GM12878 (cell line): Measurements from ENCODE around the gene NUP210L. TPM values are rescaled to one million over a fixed set of nuclear protein-coding genes. Genes with fewer than 3 reads are reported as not detected.
A peak's percentile ranks its signal among the peaks of the same experiment; 100 is the strongest.

Experiments used
- CHD1 ChIP-seq: IDR thresholded peaks from 2 replicates; pipeline ENCODE4 v1.6.1; 2012; ENCODE audit warnings: low read depth, low read length, improper control_type of control experiment
- CHD2 ChIP-seq: IDR thresholded peaks from 2 replicates; pipeline ENCODE4 v1.6.1; 2011; ENCODE audit warnings: low read depth, low read length, improper control_type of control experiment, borderline replicate concordance
- CREB1 ChIP-seq: IDR thresholded peaks from 2 replicates; pipeline ENCODE4 v1.6.1; 2012; ENCODE audit warnings: low read depth, mild to moderate bottlenecking, inconsistent platforms
- E4F1 ChIP-seq: fragments of 450-650 bp; IDR thresholded peaks from 2 replicates; pipeline ENCODE4 v1.6.1; 2018; ENCODE audit warnings: borderline replicate concordance, mild to moderate bottlenecking; ENCODE audit not compliant: partially characterized antibody
- EGR1 ChIP-seq, 2 experiments: IDR thresholded peaks; 1 replicate in 1 of 2; 2 replicates in 1 of 2; pipeline ENCODE4 v1.6.1; 2011 to 2012; ENCODE audit warnings: low read depth in 2 of 2, low read length in 2 of 2, borderline replicate concordance in 1 of 2, mild to moderate bottlenecking in 1 of 2, moderate library complexity in 1 of 2
- FOS ChIP-seq: IDR thresholded peaks from 3 replicates; pipeline ENCODE4 v1.6.1; 2011; ENCODE audit warnings: borderline replicate concordance; ENCODE audit not compliant: insufficient read length; ENCODE audit errors: extremely low read depth
- HCFC1 ChIP-seq: fragments of 150-350 bp; IDR thresholded peaks from 2 replicates; pipeline ENCODE4 v1.6.1; 2014; ENCODE audit warnings: low read length
- HDGF ChIP-seq: fragments of 450-650 bp; IDR thresholded peaks from 2 replicates; pipeline ENCODE4 v1.6.1; 2016; ENCODE audit warnings: antibody characterized with exemption
- MAX ChIP-seq: IDR thresholded peaks from 2 replicates; pipeline ENCODE4 v1.6.1; 2012; ENCODE audit warnings: low read depth, low read length, improper control_type of control experiment
- NFYA ChIP-seq: IDR thresholded peaks from 2 replicates; pipeline ENCODE4 v1.6.1; 2011; ENCODE audit warnings: low read depth, mild to moderate bottlenecking, low read length, improper control_type of control experiment, borderline replicate concordance
- PAX8 ChIP-seq: fragments of 450-650 bp; IDR thresholded peaks from 2 replicates; pipeline ENCODE4 v1.6.1; 2017; ENCODE audit warnings: mild to moderate bottlenecking, moderate library complexity
- POLR2A ChIP-seq: IDR thresholded peaks from 2 replicates; pipeline ENCODE4 v1.6.1; 2011; ENCODE audit warnings: low read depth, mild to moderate bottlenecking, low read length
- RELB ChIP-seq: fragments of 450-650 bp; IDR thresholded peaks from 2 replicates; pipeline ENCODE4 v1.6.1; 2017; ENCODE audit warnings: low read depth, mild to moderate bottlenecking, moderate library complexity
- SMC3 ChIP-seq: IDR thresholded peaks from 2 replicates; pipeline ENCODE4 v1.6.1; 2011; ENCODE audit warnings: low read length, improper control_type of control experiment, borderline replicate concordance
- SP1 ChIP-seq: IDR thresholded peaks from one replicate; pipeline ENCODE4 v1.6.1; 2011; ENCODE audit warnings: low read depth, low read length
- SPI1 ChIP-seq: IDR thresholded peaks from 2 replicates; pipeline ENCODE4 v1.6.1; 2011; ENCODE audit warnings: low read depth, mild to moderate bottlenecking, low read length, moderate library complexity, borderline replicate concordance; ENCODE audit not compliant: insufficient read depth
- SRF ChIP-seq, 2 experiments: IDR thresholded peaks; 2 replicates each; pipeline ENCODE4 v1.6.1; 2011; ENCODE audit warnings: low read depth in 2 of 2, low read length in 2 of 2, mild to moderate bottlenecking in 1 of 2, moderate library complexity in 1 of 2
- SUZ12 ChIP-seq: fragments of 200-600 bp; sonication (generic); IDR thresholded peaks from one replicate; pipeline ENCODE4 v1.6.1; 2018; ENCODE audit warnings: antibody characterized with exemption, mild to moderate bottlenecking; ENCODE audit not compliant: unreplicated experiment
- USF2 ChIP-seq: IDR thresholded peaks from 2 replicates; pipeline ENCODE4 v1.6.1; 2011; ENCODE audit warnings: low read depth, low read length, improper control_type of control experiment, borderline replicate concordance
- ZBTB11 ChIP-seq: fragments of 450-650 bp; formaldehyde crosslinking; IDR thresholded peaks from 2 replicates; pipeline ENCODE4 v1.5.0; 2022; ENCODE audit warnings: mild to moderate bottlenecking, missing genetic modification characterization
- ZNF24 ChIP-seq: fragments of 450-650 bp; IDR thresholded peaks from 2 replicates; pipeline ENCODE4 v1.6.1; 2017; ENCODE audit warnings: antibody characterized with exemption, mild to moderate bottlenecking
- ZZZ3 ChIP-seq: IDR thresholded peaks from 2 replicates; pipeline ENCODE4 v1.6.1; 2011; ENCODE audit warnings: low read depth; ENCODE audit not compliant: control insufficient read depth, insufficient read length
- polyA plus RNA-seq, 11 experiments: library from polyadenylated mRNA; depleted of rRNA in 4 of 11; unstranded in 6 of 11; stranded (reverse) in 5 of 11; fragments of >200 nt; fragmentation: Nextera tagmentation in 4 of 11; fragmentation: Illumina TruSeq in 1 of 11; extraction: Ambion mirVana in 4 of 11; extraction: Trizol in 1 of 11; gene quantifications; 1 replicate in 1 of 11; 2 replicates in 10 of 11; pipeline versions ENCODE4 v1.2.1 to v1.2.3, GENCODE V29; 2011 to 2016; ENCODE audit warnings: inconsistent platforms in 2 of 11, missing spikeins in 2 of 11, low read depth in 1 of 11
- total RNA-seq, 4 experiments: library from RNA; depleted of rRNA in 3 of 4; stranded (reverse); fragments of >200 nt in 3 of 4; fragmentation: Illumina TruSeq in 1 of 4; extraction: Trizol in 1 of 4; gene quantifications; 2 replicates each; pipeline versions ENCODE4 v1.2.1 to v1.2.3, GENCODE V29; 2013 to 2021

The NUP210L gene
- total and polyA plus RNA-seq, 10 of the 15 experiments (the other 5 are each of a cell fraction or from before 2014, with no cell fraction given): 0.04 to 0.08 (median 0.07) TPM; not detected in 7

GRCh38 chr1:153945131-153945794, 209.6 kb downstream of the NUP210L start (continued):
- TF ChIP-seq E4F1: no peak
- TF ChIP-seq HDGF: peak; percentile 66; the same call in 1 of the 2 replicates
- TF ChIP-seq RELB: no peak
- no peak for TF ChIP-seq MAX
- TF ChIP-seq CHD2: no peak
- peak; percentile 59; the same call in 1 of the 2 replicates for TF ChIP-seq POLR2A
- TF ChIP-seq HCFC1: no peak
- TF ChIP-seq PAX8: no peak
- no peak for TF ChIP-seq ZNF24
- no peak for TF ChIP-seq SMC3
- TF ChIP-seq USF2: no peak
- no peak for TF ChIP-seq SP1
- TF ChIP-seq EGR1 (IDR thresholded peaks at IDR 0.05; ENCODE audit: borderline replicate concordance in 1 of 2, low read depth in 2 of 2, low read length in 2 of 2): peak in 1 of 2 experiments; percentile 32; a peak in 1 of 3 replicates
- TF ChIP-seq SPI1: peak; percentile 75
- TF ChIP-seq ZBTB11: no peak
- no peak for TF ChIP-seq SRF (IDR thresholded peaks at IDR 0.05; ENCODE audit: low read depth in 2 of 2, low read length in 2 of 2)
- TF ChIP-seq CREB1: no peak
- no peak for TF ChIP-seq ZZZ3
- 0 out of 2 replicates have a peak, but pooled peaks have one; percentile 19 for TF ChIP-seq CHD1
- no peak for TF ChIP-seq FOS
- TF ChIP-seq NFYA: no peak
- no peak for TF ChIP-seq SUZ12
